ENCODE results near the gene COL23A1. TPM values are rescaled to one million over a fixed set of nuclear protein-coding genes. Genes with fewer than 3 reads are reported as not detected.

The COL23A1 gene
- total RNA-seq, 1 experiment from 2014 or later: 15.0 TPM

DNA sequence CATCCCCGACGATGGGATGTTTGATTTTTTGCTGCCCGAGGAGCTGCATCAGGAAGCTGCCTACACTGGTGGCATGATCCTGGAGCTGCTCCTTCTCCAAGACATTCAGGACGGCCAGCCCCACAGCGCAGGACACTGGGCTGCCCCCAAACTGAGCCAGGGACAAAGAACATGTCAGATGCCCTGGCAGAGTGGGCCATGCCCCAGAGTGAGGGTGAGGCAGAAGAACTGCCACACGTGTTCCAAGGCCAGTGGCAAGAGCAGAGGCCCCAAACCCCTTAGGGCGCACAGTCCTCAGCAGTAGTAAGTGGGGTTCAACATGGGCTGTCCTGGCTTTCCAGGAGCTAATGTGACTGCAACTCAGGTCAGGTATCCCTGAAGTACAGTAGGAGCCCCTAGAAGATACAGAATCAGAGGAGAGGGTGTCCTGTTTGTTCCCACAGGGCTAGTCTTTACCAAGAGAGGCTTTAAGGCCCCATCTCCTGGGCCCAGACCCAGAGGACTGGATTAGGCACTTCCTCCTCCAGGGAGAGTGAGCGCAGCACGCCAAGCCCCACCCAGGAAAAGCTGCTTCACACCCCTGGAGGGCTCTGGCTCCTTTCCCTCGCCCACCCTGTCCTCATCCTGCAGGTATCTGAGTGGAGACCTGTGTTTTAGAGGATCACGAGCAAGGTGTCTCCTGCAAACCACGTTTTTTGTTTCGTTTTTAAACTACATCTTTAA lies 374.8 kb downstream of the COL23A1 start:
- POLR2A ChIA-PET: interaction anchor here (1.0 kb wide), 1 partner anchor 11 kb away, joined by 4 read pairs; the partner anchor contains the start of gene HNRNPAB
- ATAC-seq (no peak), DNase-seq (ENCODE audit: low spot score) (no peak)
- CTCF ChIA-PET: interaction anchor here (1.0 to 1.9 kb wide), 3 partner anchors 8 to 139 kb away, joined by 4 to 6 read pairs (median 5); no protein-coding TSS in a partner anchor
- no peak overlapping the region for H3K4me3 Mint-ChIP-seq
- no peaks in the 10 kb centered on the region for H3K27me3 Mint-ChIP-seq (ENCODE audit: low read depth)
- H3K36me3 Mint-ChIP-seq: peaks cover 73% of the 10 kb centered on the region
- H3K9me3 Mint-ChIP-seq: no peaks in the 10 kb centered on the region; the same call in 1 of the 2 replicates
- no peak overlapping the region for H3K27ac Mint-ChIP-seq
- peaks cover 13% of the 10 kb centered on the region for H3K4me1 Mint-ChIP-seq
- TF ChIP-seq, protein P1, sequence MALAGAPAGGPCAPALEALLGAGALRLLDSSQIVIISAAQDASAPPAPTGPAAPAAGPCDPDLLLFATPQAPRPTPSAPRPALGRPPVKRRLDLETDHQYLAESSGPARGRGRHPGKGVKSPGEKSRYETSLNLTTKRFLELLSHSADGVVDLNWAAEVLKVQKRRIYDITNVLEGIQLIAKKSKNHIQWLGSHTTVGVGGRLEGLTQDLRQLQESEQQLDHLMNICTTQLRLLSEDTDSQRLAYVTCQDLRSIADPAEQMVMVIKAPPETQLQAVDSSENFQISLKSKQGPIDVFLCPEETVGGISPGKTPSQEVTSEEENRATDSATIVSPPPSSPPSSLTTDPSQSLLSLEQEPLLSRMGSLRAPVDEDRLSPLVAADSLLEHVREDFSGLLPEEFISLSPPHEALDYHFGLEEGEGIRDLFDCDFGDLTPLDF (CRISPR knock-in tag; IDR thresholded peaks at IDR 0.05): no peak
- TF ChIP-seq JUN (CRISPR knock-in tag; IDR thresholded peaks at IDR 0.05) (no peak), ZNF219 (CRISPR knock-in tag; IDR thresholded peaks at IDR 0.05; ENCODE audit: borderline replicate concordance) (no peak), CREM (CRISPR knock-in tag; IDR thresholded peaks at IDR 0.05) (no peak), ZNF671 (CRISPR knock-in tag; IDR thresholded peaks at IDR 0.05) (no peak; the same call in 1 of the 2 replicates), ZNF423 (CRISPR knock-in tag; IDR thresholded peaks at IDR 0.05) (no peak), ESRRA (CRISPR knock-in tag; IDR thresholded peaks at IDR 0.05; ENCODE audit: borderline replicate concordance) (no peak), TCF7 (CRISPR knock-in tag; IDR thresholded peaks at IDR 0.05; ENCODE audit: low read depth) (no peak), CREB1 (CRISPR knock-in tag; IDR thresholded peaks at IDR 0.05) (no peak), FOXP1 (CRISPR knock-in tag; IDR thresholded peaks at IDR 0.05; ENCODE audit: borderline replicate concordance) (no peak), MYBL2 (CRISPR knock-in tag; IDR thresholded peaks at IDR 0.05) (no peak), ZNF138 (CRISPR knock-in tag; conservative IDR thresholded peaks at IDR 0.05) (no peak), NFE2L1 (CRISPR knock-in tag; IDR thresholded peaks at IDR 0.05) (no peak), JAZF1 (CRISPR knock-in tag; IDR thresholded peaks at IDR 0.05) (no peak)
- TF ChIP-seq, protein P2, sequence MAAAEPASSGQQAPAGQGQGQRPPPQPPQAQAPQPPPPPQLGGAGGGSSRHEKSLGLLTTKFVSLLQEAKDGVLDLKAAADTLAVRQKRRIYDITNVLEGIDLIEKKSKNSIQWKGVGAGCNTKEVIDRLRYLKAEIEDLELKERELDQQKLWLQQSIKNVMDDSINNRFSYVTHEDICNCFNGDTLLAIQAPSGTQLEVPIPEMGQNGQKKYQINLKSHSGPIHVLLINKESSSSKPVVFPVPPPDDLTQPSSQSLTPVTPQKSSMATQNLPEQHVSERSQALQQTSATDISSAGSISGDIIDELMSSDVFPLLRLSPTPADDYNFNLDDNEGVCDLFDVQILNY (CRISPR knock-in tag; IDR thresholded peaks at IDR 0.05): no peak
- TF ChIP-seq, protein P3, sequence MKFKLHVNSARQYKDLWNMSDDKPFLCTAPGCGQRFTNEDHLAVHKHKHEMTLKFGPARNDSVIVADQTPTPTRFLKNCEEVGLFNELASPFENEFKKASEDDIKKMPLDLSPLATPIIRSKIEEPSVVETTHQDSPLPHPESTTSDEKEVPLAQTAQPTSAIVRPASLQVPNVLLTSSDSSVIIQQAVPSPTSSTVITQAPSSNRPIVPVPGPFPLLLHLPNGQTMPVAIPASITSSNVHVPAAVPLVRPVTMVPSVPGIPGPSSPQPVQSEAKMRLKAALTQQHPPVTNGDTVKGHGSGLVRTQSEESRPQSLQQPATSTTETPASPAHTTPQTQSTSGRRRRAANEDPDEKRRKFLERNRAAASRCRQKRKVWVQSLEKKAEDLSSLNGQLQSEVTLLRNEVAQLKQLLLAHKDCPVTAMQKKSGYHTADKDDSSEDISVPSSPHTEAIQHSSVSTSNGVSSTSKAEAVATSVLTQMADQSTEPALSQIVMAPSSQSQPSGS (CRISPR knock-in tag; IDR thresholded peaks at IDR 0.05; ENCODE audit: borderline replicate concordance, low read depth): no peak
- TF ChIP-seq, protein P4, sequence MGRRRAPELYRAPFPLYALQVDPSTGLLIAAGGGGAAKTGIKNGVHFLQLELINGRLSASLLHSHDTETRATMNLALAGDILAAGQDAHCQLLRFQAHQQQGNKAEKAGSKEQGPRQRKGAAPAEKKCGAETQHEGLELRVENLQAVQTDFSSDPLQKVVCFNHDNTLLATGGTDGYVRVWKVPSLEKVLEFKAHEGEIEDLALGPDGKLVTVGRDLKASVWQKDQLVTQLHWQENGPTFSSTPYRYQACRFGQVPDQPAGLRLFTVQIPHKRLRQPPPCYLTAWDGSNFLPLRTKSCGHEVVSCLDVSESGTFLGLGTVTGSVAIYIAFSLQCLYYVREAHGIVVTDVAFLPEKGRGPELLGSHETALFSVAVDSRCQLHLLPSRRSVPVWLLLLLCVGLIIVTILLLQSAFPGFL (CRISPR knock-in tag; IDR thresholded peaks at IDR 0.05; ENCODE audit: borderline replicate concordance): no peak
- TF ChIP-seq, protein P5, sequence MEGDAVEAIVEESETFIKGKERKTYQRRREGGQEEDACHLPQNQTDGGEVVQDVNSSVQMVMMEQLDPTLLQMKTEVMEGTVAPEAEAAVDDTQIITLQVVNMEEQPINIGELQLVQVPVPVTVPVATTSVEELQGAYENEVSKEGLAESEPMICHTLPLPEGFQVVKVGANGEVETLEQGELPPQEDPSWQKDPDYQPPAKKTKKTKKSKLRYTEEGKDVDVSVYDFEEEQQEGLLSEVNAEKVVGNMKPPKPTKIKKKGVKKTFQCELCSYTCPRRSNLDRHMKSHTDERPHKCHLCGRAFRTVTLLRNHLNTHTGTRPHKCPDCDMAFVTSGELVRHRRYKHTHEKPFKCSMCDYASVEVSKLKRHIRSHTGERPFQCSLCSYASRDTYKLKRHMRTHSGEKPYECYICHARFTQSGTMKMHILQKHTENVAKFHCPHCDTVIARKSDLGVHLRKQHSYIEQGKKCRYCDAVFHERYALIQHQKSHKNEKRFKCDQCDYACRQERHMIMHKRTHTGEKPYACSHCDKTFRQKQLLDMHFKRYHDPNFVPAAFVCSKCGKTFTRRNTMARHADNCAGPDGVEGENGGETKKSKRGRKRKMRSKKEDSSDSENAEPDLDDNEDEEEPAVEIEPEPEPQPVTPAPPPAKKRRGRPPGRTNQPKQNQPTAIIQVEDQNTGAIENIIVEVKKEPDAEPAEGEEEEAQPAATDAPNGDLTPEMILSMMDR (IDR thresholded peaks at IDR 0.05): no peak
- TF ChIP-seq, protein P6, sequence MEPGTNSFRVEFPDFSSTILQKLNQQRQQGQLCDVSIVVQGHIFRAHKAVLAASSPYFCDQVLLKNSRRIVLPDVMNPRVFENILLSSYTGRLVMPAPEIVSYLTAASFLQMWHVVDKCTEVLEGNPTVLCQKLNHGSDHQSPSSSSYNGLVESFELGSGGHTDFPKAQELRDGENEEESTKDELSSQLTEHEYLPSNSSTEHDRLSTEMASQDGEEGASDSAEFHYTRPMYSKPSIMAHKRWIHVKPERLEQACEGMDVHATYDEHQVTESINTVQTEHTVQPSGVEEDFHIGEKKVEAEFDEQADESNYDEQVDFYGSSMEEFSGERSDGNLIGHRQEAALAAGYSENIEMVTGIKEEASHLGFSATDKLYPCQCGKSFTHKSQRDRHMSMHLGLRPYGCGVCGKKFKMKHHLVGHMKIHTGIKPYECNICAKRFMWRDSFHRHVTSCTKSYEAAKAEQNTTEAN (CRISPR knock-in tag; IDR thresholded peaks at IDR 0.05): no peak
- TF ChIP-seq, protein P7, sequence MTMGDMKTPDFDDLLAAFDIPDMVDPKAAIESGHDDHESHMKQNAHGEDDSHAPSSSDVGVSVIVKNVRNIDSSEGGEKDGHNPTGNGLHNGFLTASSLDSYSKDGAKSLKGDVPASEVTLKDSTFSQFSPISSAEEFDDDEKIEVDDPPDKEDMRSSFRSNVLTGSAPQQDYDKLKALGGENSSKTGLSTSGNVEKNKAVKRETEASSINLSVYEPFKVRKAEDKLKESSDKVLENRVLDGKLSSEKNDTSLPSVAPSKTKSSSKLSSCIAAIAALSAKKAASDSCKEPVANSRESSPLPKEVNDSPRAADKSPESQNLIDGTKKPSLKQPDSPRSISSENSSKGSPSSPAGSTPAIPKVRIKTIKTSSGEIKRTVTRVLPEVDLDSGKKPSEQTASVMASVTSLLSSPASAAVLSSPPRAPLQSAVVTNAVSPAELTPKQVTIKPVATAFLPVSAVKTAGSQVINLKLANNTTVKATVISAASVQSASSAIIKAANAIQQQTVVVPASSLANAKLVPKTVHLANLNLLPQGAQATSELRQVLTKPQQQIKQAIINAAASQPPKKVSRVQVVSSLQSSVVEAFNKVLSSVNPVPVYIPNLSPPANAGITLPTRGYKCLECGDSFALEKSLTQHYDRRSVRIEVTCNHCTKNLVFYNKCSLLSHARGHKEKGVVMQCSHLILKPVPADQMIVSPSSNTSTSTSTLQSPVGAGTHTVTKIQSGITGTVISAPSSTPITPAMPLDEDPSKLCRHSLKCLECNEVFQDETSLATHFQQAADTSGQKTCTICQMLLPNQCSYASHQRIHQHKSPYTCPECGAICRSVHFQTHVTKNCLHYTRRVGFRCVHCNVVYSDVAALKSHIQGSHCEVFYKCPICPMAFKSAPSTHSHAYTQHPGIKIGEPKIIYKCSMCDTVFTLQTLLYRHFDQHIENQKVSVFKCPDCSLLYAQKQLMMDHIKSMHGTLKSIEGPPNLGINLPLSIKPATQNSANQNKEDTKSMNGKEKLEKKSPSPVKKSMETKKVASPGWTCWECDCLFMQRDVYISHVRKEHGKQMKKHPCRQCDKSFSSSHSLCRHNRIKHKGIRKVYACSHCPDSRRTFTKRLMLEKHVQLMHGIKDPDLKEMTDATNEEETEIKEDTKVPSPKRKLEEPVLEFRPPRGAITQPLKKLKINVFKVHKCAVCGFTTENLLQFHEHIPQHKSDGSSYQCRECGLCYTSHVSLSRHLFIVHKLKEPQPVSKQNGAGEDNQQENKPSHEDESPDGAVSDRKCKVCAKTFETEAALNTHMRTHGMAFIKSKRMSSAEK (CRISPR knock-in tag; IDR thresholded peaks at IDR 0.05; ENCODE audit: borderline replicate concordance): no peak
